B cell (primary cell): ENCODE results near the gene GGT7. TPM values are rescaled to one million over a fixed set of nuclear protein-coding genes. Genes with fewer than 3 reads are reported as not detected.
A peak's percentile ranks its signal among the peaks of the same experiment; 100 is the strongest.

Experiments used
- ATAC-seq: fragments of 200-7000 bp; cut with Tn5 transposase; one replicate; pipeline ENCODE4 v1.10.0; 2021; ENCODE audit warnings: low read depth, mild to moderate bottlenecking, moderate number of reproducible peaks, moderate library complexity
- CTCF ChIA-PET: fragments of 350-600 bp; sonication (Branson Sonifier 250); formaldehyde crosslinking; loops from one replicate; lab custom pipeline; 2021; ENCODE audit warnings: antibody characterized with exemption, inconsistent platforms; lab: Charles Lee
- POLR2A ChIA-PET: fragments of 350-600 bp; sonication (Branson Sonifier 250); formaldehyde crosslinking; loops from one replicate; lab custom pipeline; 2021; ENCODE audit warnings: antibody characterized with exemption; lab: Charles Lee
- DNase-seq: peaks from one replicate; pipeline ENCODE4 v3.0.0; 2013
- H2AFZ ChIP-seq: 2 replicates; pipeline ENCODE4 v1.6.1; 2012; ENCODE audit warnings: mild to moderate bottlenecking, low read depth, low read length; ENCODE audit not compliant: insufficient read depth, poor library complexity, severe bottlenecking
- H3K27ac ChIP-seq, 2 donors: 1 replicate in 1 of 2; 2 replicates in 1 of 2; pipeline ENCODE4 v1.5.1; 2012 to 2013; ENCODE audit warnings: low read length in 2 of 2, mild to moderate bottlenecking in 2 of 2, moderate library complexity in 1 of 2
- H3K27me3 ChIP-seq, 4 experiments: fragments of 200-600 bp in 1 of 4; sonication (generic) in 1 of 4; replicated peaks in 1 of 4; 1 replicate in 2 of 4; 2 replicates in 2 of 4; pipeline versions ENCODE4 v1.6.1 to v1.7.0; 2013 to 2016; ENCODE audit warnings: low read length in 3 of 4, mild to moderate bottlenecking in 2 of 4, mixed read lengths in 1 of 4, moderate library complexity in 1 of 4; ENCODE audit not compliant: insufficient read depth in 4 of 4, control insufficient read depth in 3 of 4; ENCODE audit errors: control extremely low read depth in 1 of 4
- H3K36me3 ChIP-seq, 2 experiments: replicated peaks in 1 of 2; 1 replicate in 1 of 2; 2 replicates in 1 of 2; pipeline versions ENCODE4 v1.6.1 to v1.7.1; 2013; ENCODE audit warnings: low read length in 1 of 2; ENCODE audit not compliant: insufficient read depth in 2 of 2, control insufficient read depth in 1 of 2; ENCODE audit errors: control extremely low read depth in 1 of 2, extremely low read depth in 1 of 2
- H3K4me1 ChIP-seq, 2 donors: fragments of 200-600 bp in 1 of 2; sonication (generic) in 1 of 2; 1 replicate in 1 of 2; 2 replicates in 1 of 2; pipeline versions ENCODE4 v1.5.1 to v1.6.1; 2013 to 2017; ENCODE audit warnings: low read length in 2 of 2; ENCODE audit not compliant: control insufficient read depth in 2 of 2, insufficient read depth in 2 of 2
- H3K4me2 ChIP-seq: replicated peaks from 2 replicates; pipeline ENCODE3; 2012; ENCODE audit warnings: mild to moderate bottlenecking, low read depth, low read length; ENCODE audit not compliant: poor library complexity, severe bottlenecking
- H3K4me3 ChIP-seq, 5 experiments: fragments of 200-600 bp in 1 of 5; sonication (generic) in 1 of 5; 1 replicate in 3 of 5; 2 replicates in 2 of 5; pipeline versions ENCODE4 v1.5.1 to v1.7.0; 2011 to 2016; ENCODE audit warnings: low read length in 4 of 5, mild to moderate bottlenecking in 4 of 5, low read depth in 2 of 5, control low read depth in 1 of 5, moderate library complexity in 1 of 5; ENCODE audit not compliant: insufficient read depth in 1 of 5; ENCODE audit errors: control extremely low read depth in 1 of 5, extremely low read depth in 1 of 5
- H3K79me2 ChIP-seq: fragments of 200-600 bp; sonication (generic); one replicate; pipeline ENCODE4 v1.6.0; 2016; ENCODE audit warnings: low read length; ENCODE audit not compliant: control insufficient read depth, insufficient read depth
- H3K9ac ChIP-seq: fragments of 200-600 bp; sonication (generic); 2 replicates; pipeline ENCODE4 v1.6.1; 2017; ENCODE audit warnings: mild to moderate bottlenecking, low read length, moderate library complexity
- H3K9me3 ChIP-seq, 3 donors: one replicate each; pipeline versions ENCODE4 v1.6.1 to v1.7.1; 2013; ENCODE audit warnings: low read length in 2 of 3; ENCODE audit not compliant: control insufficient read depth in 2 of 3, insufficient read depth in 1 of 3; ENCODE audit errors: control extremely low read depth in 1 of 3
- H4K20me1 ChIP-seq: 2 replicates; pipeline ENCODE4 v1.6.0; 2012; ENCODE audit warnings: mild to moderate bottlenecking, low read length; ENCODE audit not compliant: insufficient read depth, control insufficient read depth, poor library complexity, severe bottlenecking
- H3K27ac Mint-ChIP-seq: one replicate; pipeline ENCODE4 v1.8.0; 2021; ENCODE audit warnings: mixed read lengths
- H3K27me3 Mint-ChIP-seq: one replicate; pipeline ENCODE4 v1.8.0; 2021; ENCODE audit warnings: mixed read lengths
- H3K4me1 Mint-ChIP-seq: one replicate; pipeline ENCODE4 v1.8.0; 2021; ENCODE audit warnings: mixed read lengths
- H3K4me3 Mint-ChIP-seq: one replicate; pipeline ENCODE4 v1.8.0; 2021; ENCODE audit warnings: mixed read lengths
- H3K9me3 Mint-ChIP-seq: one replicate; pipeline ENCODE4 v1.8.0; 2022; ENCODE audit warnings: mixed read lengths; ENCODE audit not compliant: insufficient read depth
- CTCF ChIP-seq: fragments of 200-600 bp; IDR thresholded peaks from one replicate; pipeline ENCODE4 v1.8.0; 2022; ENCODE audit warnings: antibody characterized with exemption, mild to moderate bottlenecking
- EZH2 ChIP-seq: IDR thresholded peaks from 2 replicates; pipeline ENCODE4 v1.6.1; 2012; ENCODE audit warnings: borderline replicate concordance, low read depth, mild to moderate bottlenecking, moderate library complexity, low read length; ENCODE audit not compliant: insufficient read depth, poor library complexity, severe bottlenecking
- WGBS: methylation state at CpG from one replicate; pipeline ENCODE4 v1.1.5; 2013; ENCODE audit warnings: missing lambda C conversion rate; ENCODE audit not compliant: insufficient coverage; 5-methylcytosine and 5-hydroxymethylcytosine counted together
- intact Hi-C: fragments of 100-400 bp; cut with micrococcal nuclease; formaldehyde crosslinking; loops from one replicate; pipeline ENCODE4 v1.10.0; 2022
- polyA plus RNA-seq: library from polyadenylated mRNA; depleted of rRNA; stranded (reverse); fragments of >200 nt; gene quantifications from 2 replicates; pipeline ENCODE4 v1.2.3, GENCODE V29; 2012
- total RNA-seq, 2 donors: library from RNA; stranded (reverse); fragments of 120-200 nt in 1 of 2; gene quantifications; 1 replicate in 1 of 2; 2 replicates in 1 of 2; pipeline versions ENCODE4 v1.2.3 to v1.2.4, GENCODE V29; 2013 to 2022

The GGT7 gene
- total and polyA plus RNA-seq, 2 donors (not counting 1 experiment from before 2014, with no cell fraction given): 28.6 to 31.9 TPM

DNA sequence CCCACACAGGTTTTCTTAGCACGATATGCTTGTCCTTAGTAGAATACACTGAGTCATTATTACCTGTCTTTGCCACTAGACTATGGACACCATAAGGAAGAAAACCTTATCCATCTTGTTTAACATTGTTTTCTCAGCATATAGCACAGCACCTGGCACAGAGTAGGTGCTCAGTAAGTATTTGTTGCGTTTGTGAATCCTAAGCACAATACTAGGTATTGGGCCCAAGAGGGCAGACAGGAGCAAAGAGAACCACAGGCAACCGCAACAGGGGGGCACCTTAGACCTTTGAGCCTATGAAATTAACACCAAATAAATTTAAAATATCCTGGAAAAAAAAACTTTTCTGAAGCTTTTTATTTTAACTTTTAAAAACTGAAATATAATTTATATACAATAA, 43.5 kb downstream of the GGT7 start:
- H3K79me2 ChIP-seq: peaks cover 9% of the 10 kb centered on the region
- Mint-ChIP-seq H3K9me3 (no peaks in the 10 kb centered on the region), H3K4me1 (peaks cover 8% of the 10 kb centered on the region), H3K4me3 (no peak overlapping the region), H3K27me3 (peaks cover 16% of the 10 kb centered on the region), H3K27ac (no peak overlapping the region)
- no peak overlapping the region for H3K4me3 ChIP-seq
- no peaks in the 10 kb centered on the region for H3K36me3 ChIP-seq
- no peaks in the 10 kb centered on the region for H4K20me1 ChIP-seq
- intact Hi-C loops: loop anchor here (10.0 kb wide), 1 partner anchor 124 kb away; the partner anchor contains the start of gene TP53INP2
- DNase-seq (no peak), ATAC-seq (no peak)
- H3K9me3 ChIP-seq: no peaks in the 10 kb centered on the region
- no peak overlapping the region for H2AFZ ChIP-seq
- no peak overlapping the region for H3K27ac ChIP-seq
- H3K4me1 ChIP-seq: peaks cover 5 to 12% of the 10 kb centered on the region in 2 donors
- no peak overlapping the region for H3K4me2 ChIP-seq
- ChIA-PET POLR2A (no interaction called here), CTCF (interaction anchor here (0.6 kb wide), 1 partner anchor 8 kb away, joined by 7 read pairs; no protein-coding TSS in a partner anchor)
- H3K9ac ChIP-seq: no peak overlapping the region
- peaks cover 0 to 4% (median 0%) of the 10 kb centered on the region in 4 experiments for H3K27me3 ChIP-seq
- TF ChIP-seq EZH2 (no peak), CTCF (no peak)
- 83% methylated on average over 1 of the region's 3 CpGs for WGBS

- ChIA-PET POLR2A (no interaction called here), CTCF (interaction anchor here (0.6 to 1.7 kb wide), 6 partner anchors 8 to 476 kb away, joined by 3 to 4 read pairs (median 3); partner anchors contain the start of gene ACSS2)
- H3K36me3 ChIP-seq: no peaks in the 10 kb centered on the region
- H3K4me3 Mint-ChIP-seq: peak within 1 kb of the TSS; percentile 94
- peak within 1 kb of the TSS; percentile 92 for H3K27ac Mint-ChIP-seq
- peak within 1 kb of the TSS; percentile 68 for H3K9ac ChIP-seq
- H3K27me3 ChIP-seq: no peaks in the 10 kb centered on the region
- peak within 1 kb of the TSS; percentile 68 to 94 (median 82) for H3K4me3 ChIP-seq
- H3K79me2 ChIP-seq: peaks cover 43% of the 10 kb centered on the region
- intact Hi-C loops: loop anchor here (1.0 to 10.0 kb wide), 6 partner anchors 47 to 523 kb away; partner anchors contain the start of genes ACSS2, AHCY, GGT7 and GSS
- peak within 1 kb of the TSS; percentile 87 for H3K4me2 ChIP-seq
- no peaks in the 10 kb centered on the region for H3K9me3 Mint-ChIP-seq
- H3K27me3 Mint-ChIP-seq: peaks cover 3% of the 10 kb centered on the region
- H4K20me1 ChIP-seq: peaks cover 24% of the 10 kb centered on the region
- WGBS: 13% methylated on average over 23 of the region's 52 CpGs
- peaks cover 31% of the 10 kb centered on the region for H3K4me1 Mint-ChIP-seq
- ATAC-seq (peak; percentile 74), DNase-seq (peak; percentile 88)
- peak within 1 kb of the TSS; percentile 81 for H2AFZ ChIP-seq
- H3K4me1 ChIP-seq: peaks cover 19 to 21% of the 10 kb centered on the region in 2 donors
- TF ChIP-seq EZH2: no peak
- no peak for TF ChIP-seq CTCF
- H3K27ac ChIP-seq: peak within 1 kb of the TSS; percentile 60 to 67
- no peaks in the 10 kb centered on the region for H3K9me3 ChIP-seq
Observed at GRCh38 chr20:34825530-34826362, 46.9 kb downstream of the GGT7 start, which contains the start of gene NCOA6. Gene NCOA6, minus strand, starts transcription at chr20:34825651. Its CDS starts 43,296 bp downstream, at chr20:34782355.
